GM21529 (cell line): ENCODE data around the gene LIPI.
"Not testable (repeated sequence)": the region's sequence is repeated elsewhere in the genome, so short reads cannot be mapped to it uniquely, and the experiment has no call there.

Experiments
- ATAC-seq: cut with Tn5 transposase; IDR thresholded peaks from one replicate; pipeline ENCODE4 v1.9.1; 2021; ENCODE audit not compliant: unreplicated experiment

LIPI gene

GRCh38 chr21:14075346-14076142, 135.2 kb downstream of the LIPI start:
- ATAC-seq, result no peak

- no peak for ATAC-seq
Measured at GRCh38 chr21:14074177-14074576, 136.6 kb downstream of the LIPI start.

DNA sequence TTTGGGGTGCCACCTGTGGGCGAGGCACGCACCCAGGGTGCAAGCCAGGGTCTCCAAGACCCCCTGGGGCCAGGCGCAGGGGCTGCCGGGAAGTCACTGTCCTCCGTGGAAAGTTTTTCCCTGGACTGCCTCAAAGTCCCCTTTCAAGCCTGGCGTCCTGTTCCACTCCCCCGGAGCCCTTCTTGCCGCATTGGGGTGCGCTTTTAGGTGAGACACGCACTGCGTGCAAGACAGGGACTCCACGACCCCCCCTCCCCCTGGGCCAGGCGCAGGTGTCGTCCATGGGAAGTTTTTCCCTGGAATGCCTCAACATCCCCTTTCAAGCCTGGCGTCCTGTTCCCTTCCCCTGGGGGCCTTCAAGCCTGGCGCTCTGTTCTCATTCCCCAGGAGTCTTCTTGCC, 137.1 kb downstream of the LIPI start:
- no peak for ATAC-seq

DNA sequence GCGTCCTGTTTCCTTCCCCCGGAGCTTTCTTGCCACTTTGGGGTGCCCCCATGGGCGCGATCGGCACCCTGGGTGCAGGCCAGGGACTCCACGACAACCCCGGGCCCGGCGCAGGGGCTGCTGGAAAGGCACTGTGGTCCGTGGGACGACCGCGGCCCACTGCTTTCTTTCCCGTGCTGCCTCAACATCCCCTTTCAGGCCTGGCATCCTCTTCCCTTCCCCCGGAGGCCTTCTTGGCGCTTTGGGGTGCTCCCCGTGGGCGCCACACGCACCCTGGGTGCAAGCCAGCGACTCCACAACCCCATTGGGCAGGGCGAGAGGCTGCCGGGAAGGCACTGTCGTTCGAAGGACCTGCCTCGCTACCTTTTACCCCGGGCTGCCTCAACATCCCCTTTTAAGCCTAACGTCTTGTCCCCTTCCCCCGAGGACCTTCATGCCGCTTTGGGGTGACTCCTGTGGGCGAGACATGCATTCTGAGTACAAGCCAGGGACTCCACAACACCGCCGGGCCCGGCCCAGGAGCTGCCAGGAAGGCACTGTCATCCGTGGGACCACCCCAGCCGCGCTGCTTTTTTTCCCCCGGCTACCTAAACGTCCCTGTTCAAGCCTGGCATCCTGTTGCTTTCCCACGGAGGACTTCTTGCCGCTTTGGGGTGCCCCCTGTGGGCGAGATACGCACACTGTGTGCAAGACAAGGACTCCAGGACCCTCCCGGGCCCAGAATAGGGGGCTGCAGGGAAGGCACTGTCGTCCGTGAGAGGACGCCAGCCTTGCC, 137.8 kb downstream of the LIPI start:
- no peak for ATAC-seq

- ATAC-seq, result no peak
Measured at GRCh38 chr21:14071902-14072734, 138.6 kb downstream of the LIPI start.

GRCh38 chr21:14070968-14071367, 139.8 kb downstream of the LIPI start:
- no peak for ATAC-seq

DNA sequence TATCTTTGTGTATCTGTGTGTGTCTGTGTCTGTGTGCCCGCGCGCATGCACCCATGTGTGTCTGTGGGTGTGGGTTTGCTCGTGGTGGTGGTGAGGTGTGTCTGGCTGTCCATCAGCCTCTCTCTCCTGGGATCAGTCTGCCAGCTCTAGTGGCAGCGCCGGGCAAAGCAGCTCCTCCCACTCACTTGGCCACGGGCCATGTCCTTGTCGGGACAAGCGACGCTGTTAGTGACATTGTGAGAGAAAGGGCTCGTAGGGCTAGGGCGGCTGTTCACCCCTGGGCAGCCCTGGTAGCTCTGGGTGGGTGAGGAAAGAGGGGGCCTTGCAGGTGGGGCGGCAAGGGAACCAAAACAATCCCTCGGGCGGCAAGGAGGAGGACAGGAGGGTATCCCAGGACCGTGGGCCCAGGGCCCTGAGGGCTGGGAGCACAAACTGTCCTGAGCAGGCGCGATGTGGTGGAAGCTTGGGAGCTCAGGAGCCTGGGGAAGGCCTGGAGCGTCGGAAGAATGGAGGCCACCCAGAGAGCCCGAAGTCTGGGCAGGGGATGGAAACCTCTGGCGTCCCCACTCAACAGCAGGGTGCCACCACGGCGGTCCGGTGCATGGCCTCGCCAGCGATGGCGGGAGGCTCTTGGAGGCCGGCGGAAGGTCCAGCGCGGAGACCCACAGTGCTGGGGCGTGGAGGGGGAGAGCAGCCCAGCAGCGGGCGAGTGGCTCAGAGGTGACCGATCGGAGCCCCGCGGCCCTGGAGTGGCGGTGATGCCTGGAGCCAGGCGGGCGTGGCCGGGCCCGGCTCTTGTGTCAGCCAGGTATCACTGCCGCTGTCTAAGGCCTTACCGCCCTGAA, 140.5 kb downstream of the LIPI start:
- ATAC-seq, result no peak

DNA sequence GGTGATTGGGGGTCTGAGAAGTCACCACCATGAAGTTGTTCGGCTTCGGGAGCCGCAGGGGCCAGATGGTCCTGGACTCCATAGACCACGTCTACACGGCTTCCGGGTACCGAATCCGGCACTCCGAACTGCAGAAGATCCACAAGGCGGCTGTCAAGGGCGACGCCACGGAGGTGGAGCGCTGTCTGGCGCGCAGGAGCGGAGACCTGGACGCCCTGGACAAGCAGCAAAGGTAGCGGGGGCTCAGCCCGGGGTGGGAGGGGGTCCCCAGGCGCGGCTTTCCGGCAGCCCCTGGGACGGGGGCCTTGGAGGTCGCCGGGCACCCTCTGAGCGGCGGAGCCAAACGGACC, 146.5 kb downstream of the LIPI start:
- ATAC-seq, result no peak

- not testable (repeated sequence) for ATAC-seq
Measured at GRCh38 chr21:14063620-14064295, 147.0 kb downstream of the LIPI start.

DNA sequence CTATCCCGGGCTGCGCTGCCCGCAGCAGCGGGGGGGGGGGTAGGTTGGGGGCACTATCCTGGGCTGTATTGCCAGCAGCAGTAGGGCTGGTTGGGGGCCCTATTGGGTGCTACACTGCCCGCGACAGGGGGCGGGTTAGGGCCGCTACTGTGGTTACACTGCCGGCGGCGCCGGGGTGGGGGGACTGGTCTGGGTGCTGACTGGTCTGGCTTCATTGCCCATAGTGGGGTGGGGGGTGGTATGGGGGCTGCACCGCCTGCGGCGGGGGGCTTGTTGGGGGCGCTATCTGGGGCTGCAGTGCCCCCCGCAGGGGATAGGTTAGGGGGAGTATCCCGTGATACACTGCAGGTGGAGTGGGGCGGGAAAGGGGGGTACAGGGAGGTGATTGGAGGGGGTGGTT, 148.1 kb downstream of the LIPI start:
- ATAC-seq, result not testable (repeated sequence)

DNA sequence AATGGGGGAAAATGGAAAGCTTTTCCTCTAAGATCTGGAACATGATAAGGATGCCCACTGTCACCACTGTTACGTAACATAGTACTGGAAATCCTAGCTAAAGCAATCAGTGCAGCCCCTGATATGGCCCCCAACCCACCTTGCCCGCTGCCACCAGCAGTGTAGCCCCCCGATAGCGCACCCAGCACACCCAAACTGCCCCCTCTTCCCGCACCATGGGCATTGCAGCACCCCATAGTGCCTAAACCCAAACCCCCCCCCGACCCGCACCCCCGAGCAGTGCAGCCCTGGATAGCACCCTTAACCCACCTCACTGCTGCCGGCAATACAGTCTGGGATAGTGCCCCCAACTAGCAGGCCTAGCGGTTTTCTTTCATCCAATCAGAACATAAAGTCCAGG, 148.9 kb downstream of the LIPI start:
- not testable (repeated sequence) for ATAC-seq

DNA sequence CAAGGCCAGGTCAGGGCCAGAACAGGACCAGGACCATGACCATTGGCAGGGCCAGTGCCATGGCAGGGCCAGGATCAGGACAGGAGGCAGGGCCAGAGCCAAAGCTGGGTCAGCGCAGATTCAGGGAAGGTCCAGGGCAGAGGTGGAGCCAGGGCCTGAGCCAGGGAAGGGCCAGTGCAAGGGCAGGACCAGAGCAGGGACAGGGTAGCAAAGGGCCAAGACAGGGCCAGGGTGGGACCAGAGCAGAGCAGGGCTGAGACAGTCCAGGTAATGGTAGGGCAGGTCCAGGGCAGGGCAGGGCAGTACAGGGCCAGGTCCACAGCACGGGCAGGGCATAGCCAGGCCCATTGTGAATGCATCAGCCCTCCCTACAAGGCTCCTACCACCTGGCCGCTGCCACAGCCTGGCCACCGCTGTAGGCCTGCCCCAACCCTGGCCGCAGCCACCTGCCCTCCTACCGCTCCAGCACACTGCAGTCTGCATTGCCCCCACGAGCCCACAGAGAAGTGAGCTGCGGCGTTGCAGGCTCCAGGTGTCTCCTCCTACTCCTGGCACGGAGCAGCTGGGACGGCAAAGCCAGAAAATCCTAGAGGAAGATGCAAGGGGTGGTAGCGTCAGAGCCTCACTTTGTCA, 151.6 kb downstream of the LIPI start:
- not testable (repeated sequence) for ATAC-seq
